Skeletal muscle cell (primary cell): ENCODE measurements around the gene PTCH2.
"Not testable (repeated sequence)": the region's sequence is repeated elsewhere in the genome, so short reads cannot be mapped to it uniquely, and the experiment has no call there.

Experiments used
- DNase-seq: peaks from one replicate; pipeline ENCODE4 v3.0.0-alpha.2; 2010; ENCODE audit warnings: low read depth
- H3K4me3 ChIP-seq: 2 replicates; pipeline ENCODE4 v1.5.1; 2011; ENCODE audit warnings: low read depth, mild to moderate bottlenecking, control low read depth, low read length, moderate library complexity

The PTCH2 gene

DNA sequence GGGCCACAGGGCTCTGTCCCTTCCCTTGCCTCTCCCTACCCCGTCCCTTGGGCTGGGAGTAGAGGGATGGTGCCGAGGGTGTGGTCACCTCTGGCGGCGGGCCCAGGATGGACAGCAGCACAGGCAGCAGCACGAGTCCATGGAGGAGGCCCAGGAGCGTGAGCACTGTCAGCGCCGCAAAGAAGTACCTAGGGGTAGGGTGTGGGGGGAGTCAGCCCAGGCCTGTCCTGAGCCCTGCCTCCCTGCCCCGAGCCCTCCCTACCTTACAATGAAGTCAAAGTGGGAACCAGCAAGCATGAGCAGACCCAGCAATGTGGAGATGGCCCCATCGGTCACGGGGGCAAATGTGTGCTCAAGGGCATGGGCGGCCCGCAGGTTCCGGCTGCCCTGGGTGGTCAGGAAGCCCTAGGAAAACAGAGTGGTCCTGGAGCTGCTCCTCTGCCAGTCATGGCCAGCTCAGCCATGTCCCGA is 20.0 kb downstream of the PTCH2 start:
- no peak overlapping the region for H3K4me3 ChIP-seq
- DNase-seq, result no peak

GRCh38 chr1:44822131-44822701 is 20.8 kb downstream of the PTCH2 start:
- DNase-seq, result no peak
- H3K4me3 ChIP-seq, result no peak overlapping the region

DNA sequence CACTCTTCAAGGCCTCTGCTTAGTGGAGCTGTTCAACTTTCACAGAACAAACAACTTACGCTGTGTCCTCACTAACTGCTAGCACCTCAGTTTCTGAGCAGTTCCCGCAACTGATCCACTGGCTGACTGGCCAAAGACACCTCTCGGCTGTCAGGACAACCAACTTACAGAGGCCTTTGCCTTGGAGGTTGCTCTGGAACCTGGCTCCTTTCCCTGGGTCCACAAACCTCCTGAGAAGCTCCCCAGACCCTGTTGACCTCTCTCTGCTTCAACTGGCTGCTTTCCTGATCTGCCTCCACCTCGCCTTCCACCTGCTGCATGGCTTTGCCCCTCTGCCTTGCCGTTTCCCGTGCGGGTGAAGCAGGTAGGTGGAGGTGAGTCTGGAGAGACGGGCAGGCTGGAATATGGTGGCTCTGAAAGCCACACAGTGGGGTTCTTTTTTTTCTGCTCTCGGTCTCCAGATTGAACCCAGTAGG is 21.8 kb downstream of the PTCH2 start:
- no peak for DNase-seq
- H3K4me3 ChIP-seq, result no peak overlapping the region

DNA sequence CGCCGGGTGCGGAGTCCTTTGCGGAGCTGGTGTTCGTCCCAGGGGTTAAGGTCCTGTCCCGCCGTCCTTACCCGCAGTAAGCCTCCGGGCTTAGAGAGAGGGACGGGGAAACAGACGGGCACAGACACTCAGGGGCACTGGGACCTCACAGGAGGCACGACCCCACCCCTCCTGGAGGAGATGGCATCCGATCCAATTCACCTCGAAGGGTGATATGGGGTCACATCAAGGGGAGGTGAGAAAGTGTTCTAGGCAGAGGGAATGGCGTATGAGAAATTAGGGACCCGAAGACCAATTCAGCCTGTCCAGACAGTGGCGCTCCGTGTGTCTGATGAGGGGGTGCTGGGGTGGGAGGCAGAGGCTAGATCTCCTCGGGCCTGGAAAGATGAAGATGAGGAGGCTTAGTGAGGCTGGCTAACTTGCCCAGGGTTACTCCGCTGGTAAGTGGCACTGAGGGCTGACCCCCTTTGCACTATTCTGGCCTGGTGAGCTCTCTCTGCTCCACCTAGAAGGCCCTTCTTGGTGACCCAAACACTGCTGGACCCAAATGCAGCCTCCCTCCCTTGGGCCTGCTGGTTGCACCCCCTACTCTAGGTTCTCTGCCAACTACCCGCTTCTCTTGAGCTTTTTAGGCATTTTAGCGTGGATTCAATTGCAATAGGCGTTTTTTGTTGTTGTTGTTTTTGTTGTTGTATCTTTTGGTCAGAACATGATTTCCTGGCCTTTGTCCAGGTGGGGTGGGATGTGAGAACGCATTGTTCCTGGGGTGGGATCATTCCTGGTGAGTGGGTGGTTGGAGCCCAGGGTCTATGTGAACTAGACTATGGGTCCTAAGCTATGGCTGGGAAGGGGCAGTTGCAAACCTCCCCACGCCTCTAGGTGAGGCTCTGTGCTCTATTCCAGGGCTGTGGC is 22.5 kb downstream of the PTCH2 start:
- peak overlapping the region; percentile 55 for H3K4me3 ChIP-seq
- DNase-seq, result no peak

DNA sequence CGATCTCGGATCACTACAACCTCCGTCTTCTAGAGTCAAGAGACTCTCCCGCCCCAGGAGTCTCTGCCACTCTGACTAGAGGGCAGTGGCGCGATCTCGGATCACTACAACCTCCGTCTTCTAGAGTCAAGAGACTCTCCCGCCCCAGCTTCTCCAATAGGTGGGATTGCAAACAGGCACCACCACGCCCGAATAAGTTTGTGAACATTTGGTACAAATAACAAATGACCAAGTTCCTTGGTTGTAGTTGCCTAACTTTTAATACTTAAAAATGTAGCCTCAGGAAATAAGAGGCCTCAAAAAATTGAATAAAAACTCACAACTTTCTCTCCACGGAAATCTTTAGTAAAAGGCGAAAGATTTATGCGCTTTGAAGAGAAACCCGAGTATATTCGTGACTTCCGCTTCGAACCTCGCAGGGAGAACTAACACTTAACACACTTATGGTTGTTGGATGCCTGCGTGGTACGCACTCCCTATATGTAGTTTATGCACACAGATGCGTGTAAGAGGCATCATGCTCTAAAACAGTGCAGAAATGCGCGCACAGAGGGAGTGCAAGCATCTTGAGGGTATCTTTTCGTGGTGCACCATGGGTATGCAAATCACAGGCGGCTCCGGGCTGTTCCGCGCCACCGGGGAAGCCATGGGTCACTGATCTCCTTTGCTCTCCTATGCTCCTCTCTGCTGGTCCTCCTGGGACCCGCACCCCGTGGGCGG is 23.3 kb downstream of the PTCH2 start:
- peak overlapping the region; percentile 55 for H3K4me3 ChIP-seq
- DNase-seq, result peak; percentile 90

DNA sequence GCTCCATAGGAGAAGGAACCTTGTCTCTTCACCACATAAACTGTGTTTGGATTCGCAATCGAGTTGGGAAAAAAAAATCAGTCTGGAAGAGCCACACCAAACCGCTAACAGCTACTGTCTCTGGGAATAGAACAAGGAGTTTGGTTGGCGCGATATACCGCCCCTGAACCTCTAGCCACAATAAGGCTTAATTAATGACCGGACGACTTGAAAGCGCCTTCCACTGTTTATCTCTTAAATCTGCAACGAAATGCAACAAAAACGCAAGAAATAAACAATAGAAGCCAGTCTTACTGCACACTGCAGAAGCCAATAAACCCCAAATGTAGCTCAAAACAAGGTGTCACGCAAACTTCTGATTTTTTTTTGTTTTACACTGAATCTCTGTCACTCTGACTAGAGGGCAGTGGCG is 23.9 kb downstream of the PTCH2 start:
- DNase-seq, result no peak
- peak overlapping the region; percentile 14 for H3K4me3 ChIP-seq

DNA sequence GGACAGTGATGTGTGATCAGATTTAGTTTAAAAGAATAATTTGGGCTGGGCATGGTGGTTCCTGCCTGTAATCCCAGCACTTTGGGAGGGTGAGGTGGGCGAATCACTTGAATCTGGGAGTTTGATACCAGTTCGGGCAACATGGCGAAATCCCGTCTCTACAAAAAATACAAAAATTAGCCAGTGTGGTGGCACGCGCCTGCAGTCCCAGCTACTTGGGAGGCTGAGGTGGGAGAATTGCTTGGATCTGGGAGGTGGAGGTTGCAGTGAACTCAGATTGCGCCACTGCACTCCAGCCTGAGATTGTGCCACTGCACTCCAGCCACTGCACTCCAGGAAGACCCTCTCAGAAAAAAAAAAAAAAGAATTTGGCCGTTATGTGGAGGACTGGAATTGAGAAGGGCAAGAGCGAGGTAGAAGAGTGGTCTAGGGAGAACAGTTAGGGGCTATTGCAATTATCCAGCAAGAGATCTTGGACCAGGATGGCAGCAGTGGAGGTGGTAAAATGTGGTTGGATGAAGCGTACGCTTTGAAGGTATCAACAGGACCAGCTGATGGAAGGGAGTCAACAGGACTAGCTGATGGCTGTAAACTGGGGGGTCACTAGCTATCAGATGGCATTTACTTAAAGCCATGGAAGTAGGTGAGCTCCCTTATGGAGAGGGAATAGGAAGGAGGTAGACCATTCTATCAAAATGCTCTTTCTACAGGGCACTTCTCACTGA is 25.1 kb downstream of the PTCH2 start:
- H3K4me3 ChIP-seq, result no peak overlapping the region
- no peak for DNase-seq

DNA sequence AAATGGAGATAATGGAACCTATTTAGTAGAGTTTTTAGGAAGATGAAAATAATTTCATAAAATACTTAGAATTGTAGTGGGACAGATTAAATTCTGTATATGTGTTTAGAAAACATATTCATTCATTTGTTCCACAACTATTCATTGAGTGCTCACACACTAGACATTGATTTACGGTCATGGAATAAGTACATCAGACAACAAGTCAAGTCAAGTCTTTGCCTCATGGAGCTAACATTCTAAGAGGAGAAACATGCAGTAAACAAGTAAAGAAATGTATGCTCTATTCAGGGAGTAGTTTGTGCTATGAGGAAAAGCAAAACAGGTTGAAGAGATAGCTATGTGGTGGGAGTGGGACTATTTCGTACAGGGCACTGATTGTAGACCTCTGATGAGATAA is 25.7 kb downstream of the PTCH2 start:
- H3K4me3 ChIP-seq, result no peak overlapping the region
- DNase-seq, result no peak

GRCh38 chr1:44815926-44816325 is 27.1 kb downstream of the PTCH2 start:
- not testable (repeated sequence) for DNase-seq, H3K4me3 ChIP-seq

- H3K4me3 ChIP-seq, result peak overlapping the region; percentile 30
- no peak for DNase-seq
Measured at GRCh38 chr1:44812822-44813543, 30.1 kb downstream of the PTCH2 start.

DNA sequence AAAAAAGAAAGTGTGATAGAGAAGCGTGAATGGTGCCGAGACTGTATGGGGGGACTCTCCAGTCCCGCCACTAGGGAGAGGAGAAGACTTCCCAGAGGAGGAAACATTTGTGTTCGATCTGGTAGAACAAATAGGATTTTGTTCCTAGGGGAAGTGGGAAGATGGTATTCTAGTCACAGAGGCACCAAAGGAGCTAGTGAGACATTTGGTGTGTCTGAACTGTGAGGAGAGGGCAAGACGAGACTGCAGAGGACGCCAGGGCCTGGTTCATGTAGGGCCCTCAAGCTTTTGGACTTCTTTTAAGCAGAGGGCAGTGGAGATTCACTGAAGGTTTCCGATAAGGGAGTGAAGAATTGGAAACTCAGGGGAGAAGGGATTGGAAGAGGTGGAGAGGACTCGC is 31.8 kb downstream of the PTCH2 start:
- H3K4me3 ChIP-seq, result no peak overlapping the region
- DNase-seq, result no peak

- not testable (repeated sequence) for H3K4me3 ChIP-seq, DNase-seq
Measured at GRCh38 chr1:44810762-44811105, 32.3 kb downstream of the PTCH2 start.

- no peak overlapping the region for H3K4me3 ChIP-seq
- no peak for DNase-seq
Measured at GRCh38 chr1:44810101-44810761, 32.8 kb downstream of the PTCH2 start.

DNA sequence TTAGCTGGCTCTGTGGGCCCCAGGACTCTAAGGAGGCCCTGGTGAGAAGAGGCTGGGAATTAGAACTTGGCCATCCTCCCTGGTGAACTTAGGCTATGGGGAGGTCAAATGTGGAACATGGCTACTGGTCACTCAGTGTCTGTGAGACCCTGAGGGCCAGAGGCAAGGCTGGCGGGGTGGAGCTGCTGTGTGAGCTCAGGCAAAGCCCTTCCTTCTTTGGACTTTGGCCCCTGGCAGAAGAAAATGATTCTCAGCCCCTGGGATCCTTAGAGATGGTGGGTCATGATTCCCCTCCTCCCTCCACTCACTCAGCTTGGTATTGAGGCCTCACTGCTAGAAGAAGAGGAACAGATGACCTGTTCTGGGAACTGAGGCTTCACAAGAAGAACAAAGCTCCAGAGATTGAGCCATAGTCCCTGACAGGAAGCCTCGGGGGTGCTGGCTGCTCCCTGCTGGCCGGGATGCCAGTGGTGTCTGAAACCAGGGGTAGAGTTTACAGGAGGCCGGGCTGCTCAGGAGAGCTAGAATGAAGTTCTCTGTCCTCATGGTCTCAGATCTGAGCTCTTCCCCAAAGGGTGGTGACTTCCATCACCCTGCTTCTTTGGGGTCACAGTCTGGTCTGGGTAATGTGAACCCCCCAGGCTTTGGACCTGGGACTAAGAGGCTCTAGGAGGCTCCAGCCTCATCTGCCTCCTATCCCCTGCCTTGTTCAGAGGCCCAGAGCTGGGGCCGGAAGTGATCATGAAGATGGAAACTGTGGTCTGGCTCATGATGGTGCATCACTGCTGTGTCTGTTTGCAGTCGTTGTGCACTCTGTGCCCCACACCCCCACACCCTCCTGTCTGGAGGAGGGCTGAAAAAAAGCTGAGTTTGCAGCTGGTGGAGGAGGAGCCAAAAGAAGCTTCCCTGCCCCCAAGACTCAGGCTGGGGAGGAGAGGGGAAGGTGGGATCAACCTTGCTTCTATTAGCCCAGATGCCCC is 33.8 kb downstream of the PTCH2 start:
- peak overlapping the region; percentile 49 for H3K4me3 ChIP-seq

DNA sequence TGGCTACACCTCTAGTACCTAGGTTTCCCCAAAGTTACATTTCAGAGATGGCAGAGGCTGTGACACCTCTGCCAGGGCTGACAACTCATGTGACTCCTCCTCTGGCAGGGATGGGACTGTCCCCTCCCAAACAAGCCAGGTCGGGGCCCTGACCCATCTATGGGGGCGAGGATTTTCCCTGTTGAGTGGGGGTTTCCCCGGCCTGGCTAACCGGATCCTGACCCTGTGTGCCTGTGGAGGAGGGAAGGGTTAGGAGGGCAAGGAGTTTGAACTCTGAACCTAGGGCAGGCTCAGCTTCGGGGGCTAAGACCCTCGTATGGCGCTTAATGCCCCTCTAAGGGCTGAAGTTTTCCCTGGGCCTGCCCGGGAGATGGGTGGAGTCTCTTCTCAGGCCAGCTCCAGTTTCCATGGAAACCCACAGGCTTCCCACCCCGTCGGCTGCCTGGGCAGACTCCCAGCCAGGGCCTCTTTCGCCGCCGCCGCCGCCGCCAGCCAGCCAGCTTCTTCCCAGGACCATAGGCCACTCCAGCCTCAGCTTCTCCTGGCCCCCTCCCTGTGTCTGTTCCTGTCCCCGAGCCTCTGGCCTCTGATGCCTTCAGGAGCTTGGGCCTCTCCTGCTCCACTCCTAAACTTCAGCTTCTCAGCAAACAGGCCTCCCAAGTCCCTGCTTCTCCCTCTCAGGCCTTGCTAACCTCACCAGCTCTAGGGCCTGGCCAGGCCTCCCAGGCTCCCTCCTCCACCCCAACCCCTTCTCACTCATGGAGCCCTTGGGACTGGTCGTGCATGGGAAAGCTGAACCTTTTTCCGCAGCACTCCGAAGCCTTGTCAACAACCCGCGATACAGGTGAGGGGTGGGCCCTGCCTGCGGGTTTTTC is 34.8 kb downstream of the PTCH2 start, which contains the start of gene BTBD19:
BTBD19 (plus strand) TSS at position 461 of the 875 bp plus-strand sequence; CDS start at position 759, 298 bp downstream.
- peak; percentile 76 for DNase-seq
- H3K4me3 ChIP-seq, result peak within 1 kb of the TSS; percentile 49

More for the DNA sequence above, 33.8 kb downstream of the PTCH2 start:
- DNase-seq, result no peak

- peak; percentile 98 for DNase-seq
- H3K4me3 ChIP-seq, result peak overlapping the region; percentile 49
Measured at GRCh38 chr1:44807364-44808062, 35.5 kb downstream of the PTCH2 start.
